ENCODE results near the gene FOXN1. TPM values are rescaled to one million over a fixed set of nuclear protein-coding genes. Genes with fewer than 3 reads are reported as not detected.

The FOXN1 gene
- total and polyA plus RNA-seq, 2 of the 13 experiments (the other 11 are each of a cell fraction or from before 2014, with no cell fraction given) = 0.01 TPM; not detected in 1

- no peak for TF ChIP-seq HNF1A (IDR thresholded peaks at IDR 0.05; ENCODE audit: low read depth)
- no peak for TF ChIP-seq HNF1A (CRISPR knock-in tag; IDR thresholded peaks at IDR 0.05; ENCODE audit: borderline replicate concordance)
- TF ChIP-seq ZFP91 (CRISPR knock-in tag; IDR thresholded peaks at IDR 0.05; ENCODE audit: borderline replicate concordance) = no peak; the same call in 1 of the 2 replicates
- no peak for TF ChIP-seq ZEB1 (IDR thresholded peaks at IDR 0.05; ENCODE audit: insufficient replicate concordance, low read depth)
- no peak for TF ChIP-seq DMTF1 (CRISPR knock-in tag; IDR thresholded peaks at IDR 0.05)
- TF ChIP-seq PAXIP1 (CRISPR knock-in tag; conservative IDR thresholded peaks at IDR 0.05) = peak; percentile 19; the same call in 1 of the 2 replicates
- no peak for TF ChIP-seq PRDM10 (CRISPR knock-in tag; IDR thresholded peaks at IDR 0.05; ENCODE audit: low read depth)
- TF ChIP-seq ZNF225 (CRISPR knock-in tag; IDR thresholded peaks at IDR 0.05) = no peak
- TF ChIP-seq ZNF569 (CRISPR knock-in tag; IDR thresholded peaks at IDR 0.05; ENCODE audit: borderline replicate concordance) = no peak
- TF ChIP-seq ZNF547 (CRISPR knock-in tag; IDR thresholded peaks at IDR 0.05) = no peak
Observed at GRCh38 chr17:28524476-28525424, 18.6 kb downstream of the FOXN1 start (continued).

All from HepG2 (cell line).